ENCODE data around the gene OR51A7.
"Not testable (repeated sequence)": the region's sequence is repeated elsewhere in the genome, so short reads cannot be mapped to it uniquely, and the experiment has no call there.

The OR51A7 gene

DNA sequence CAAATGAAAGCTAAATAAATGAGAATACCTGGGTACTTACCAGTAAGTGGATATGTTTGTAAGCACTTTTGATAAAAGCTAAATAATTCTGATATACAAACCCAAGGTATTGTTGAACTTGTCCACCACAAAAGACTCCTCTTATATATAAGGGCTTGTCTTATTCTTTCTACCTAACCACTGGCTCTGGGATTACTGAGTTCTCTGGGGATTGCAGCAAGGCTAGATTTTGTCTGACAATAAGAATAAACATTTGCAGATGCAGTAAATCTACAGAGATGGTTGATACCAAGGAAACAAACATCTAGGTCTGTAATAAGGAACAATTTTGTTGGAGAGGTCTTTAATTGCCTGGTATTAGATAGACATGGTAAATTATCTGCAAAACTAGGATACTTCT, 43.9 kb downstream of the OR51A7 start, which contains the start of gene OR51A4:
Gene OR51A4, minus strand, starts transcription at position 101 of the 400 bp plus-strand sequence. CDS start 505 bp downstream, outside the sequence.
- Histone ChIP-seq H3K4me1 (ENCODE audit: control insufficient read depth, insufficient read depth, low read length, poor library complexity, severe bottlenecking) (no peaks in the 10 kb centered on the region), H3K36me3 (ENCODE audit: control insufficient read depth, insufficient read depth, low read length) (no peaks in the 10 kb centered on the region), H3K27ac (ENCODE audit: low read depth, low read length, severe bottlenecking) (no peak within 1 kb of the TSS), H3K4me3 (ENCODE audit: extremely low read depth, insufficient read depth, low read length, poor library complexity, severe bottlenecking) (no peak within 1 kb of the TSS), H3K9me3 (ENCODE audit: control insufficient read depth, low read length) (no peaks in the 10 kb centered on the region)

DNA sequence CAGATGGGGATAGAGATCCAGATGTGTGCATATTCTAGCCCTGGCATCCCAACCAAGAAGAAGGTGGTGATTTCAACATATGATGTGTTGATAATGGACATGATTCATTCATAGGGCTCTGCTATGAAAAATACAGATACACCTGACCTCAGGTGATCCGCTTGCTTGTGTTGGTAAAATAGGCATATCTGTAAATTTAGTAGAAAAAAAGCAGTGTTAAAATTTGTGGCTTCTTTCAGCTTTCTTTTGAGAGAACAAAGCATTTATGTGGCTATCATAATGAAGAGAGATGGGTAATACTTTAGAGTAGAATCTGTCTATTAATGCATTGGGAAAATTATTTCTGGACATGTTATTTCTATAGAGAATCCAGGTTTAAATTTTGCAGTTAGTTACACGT, 52.0 kb downstream of the OR51A7 start, which contains the start of gene OR51A2:
Gene OR51A2, minus strand, starts transcription at position 101 of the 400 bp plus-strand sequence. Its CDS starts 0 bp downstream, at position 101.
- H3K4me1 ChIP-seq (ENCODE audit: control insufficient read depth, insufficient read depth, low read length, poor library complexity, severe bottlenecking); H3K27ac ChIP-seq (ENCODE audit: low read depth, low read length, severe bottlenecking); H3K36me3 ChIP-seq (ENCODE audit: control insufficient read depth, insufficient read depth, low read length); H3K9me3 ChIP-seq (ENCODE audit: control insufficient read depth, low read length); H3K4me3 ChIP-seq (ENCODE audit: extremely low read depth, insufficient read depth, low read length, poor library complexity, severe bottlenecking): not testable (repeated sequence)
- 83 to 90% methylated on average over 1 of the region's 2 CpGs for WGBS, 2 experiments (ENCODE audit: insufficient coverage in 2 of 2)

DNA sequence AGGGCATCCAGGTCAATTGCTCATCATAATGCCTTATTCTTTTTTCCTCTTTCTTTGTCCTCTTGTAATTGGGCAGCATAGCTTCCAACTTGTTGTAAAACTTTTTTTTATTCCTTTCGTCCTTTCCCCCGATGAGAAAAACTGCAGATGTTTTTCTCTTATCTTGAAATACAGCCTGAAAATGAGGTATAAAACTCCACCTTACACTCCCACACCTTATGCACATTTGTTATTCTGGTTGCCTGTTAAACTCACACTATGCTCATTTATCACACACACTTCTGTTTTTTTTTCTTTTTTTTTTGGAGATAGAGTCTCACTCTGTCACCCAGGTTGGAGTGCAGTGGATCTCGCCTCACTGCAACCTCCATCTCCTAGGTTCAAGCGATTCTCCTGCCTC, 53.8 kb downstream of the OR51A7 start:
- no peak overlapping the region for H3K4me3 ChIP-seq (ENCODE audit: extremely low read depth, insufficient read depth, low read length, poor library complexity, severe bottlenecking)
- H3K4me1 ChIP-seq (ENCODE audit: control insufficient read depth, insufficient read depth, low read length, poor library complexity, severe bottlenecking), result no peaks in the 10 kb centered on the region
- WGBS, 2 experiments (ENCODE audit: insufficient coverage in 2 of 2), result 90 to 97% methylated on average over 3 to 4 of the region's 4 CpGs
- H3K27ac ChIP-seq (ENCODE audit: low read depth, low read length, severe bottlenecking), result no peak overlapping the region
- no peaks in the 10 kb centered on the region for H3K36me3 ChIP-seq (ENCODE audit: control insufficient read depth, insufficient read depth, low read length)
- no peaks in the 10 kb centered on the region for H3K9me3 ChIP-seq (ENCODE audit: control insufficient read depth, low read length)
